Spleen (tissue), 7 donors: ENCODE results near the gene COL17A1.

Experiments used
- POLR2A ChIP-seq, 3 donors: fragments of 450-650 bp; IDR thresholded peaks; one replicate each; pipeline ENCODE4 v1.5.1; 2017; ENCODE audit warnings: antibody characterized with exemption in 3 of 3, mild to moderate bottlenecking in 1 of 3
- TF ChIP-seq, protein P1 (sequence below), 11 experiments: fragments of 200-600 bp in 7 of 11; fragments of 450-650 bp in 4 of 11; sonication (generic) in 4 of 11; IDR thresholded peaks in 8 of 11; conservative IDR thresholded peaks in 3 of 11; 1 replicate in 7 of 11; 2 replicates in 4 of 11; pipeline versions ENCODE4 v1.4.0 to v1.8.0; 2016 to 2021; ENCODE audit warnings: antibody characterized with exemption in 11 of 11, inconsistent platforms in 4 of 11, mild to moderate bottlenecking in 1 of 11
- donor health status: DM: no; HTN: no; CAD: no; lungs with moderate emphysema.
- donor health status: DM: no; HTN: no; CAD: no.
- donor health status: DM: no; HTN: no; CAD: no.

DNA sequence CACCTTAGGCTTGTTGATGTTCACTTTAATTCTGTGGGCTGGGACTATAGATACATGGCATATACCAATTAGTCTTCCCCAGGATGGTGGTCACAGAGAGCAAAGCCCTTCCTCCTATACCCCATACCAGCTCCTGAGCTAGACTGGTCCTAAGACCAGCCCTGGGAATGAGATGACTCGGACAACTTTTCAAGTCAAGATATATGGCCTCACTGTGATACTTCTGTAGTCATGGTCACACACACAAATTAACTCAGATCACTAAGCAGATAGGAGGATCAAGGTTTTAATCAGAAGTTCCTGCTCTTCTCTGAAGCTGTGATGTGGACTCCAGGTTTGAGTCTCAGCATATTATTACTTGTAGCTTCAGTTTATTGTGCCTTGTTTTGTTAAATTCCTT lies 65.7 kb downstream of the COL17A1 start:
- TF ChIP-seq, protein P1, sequence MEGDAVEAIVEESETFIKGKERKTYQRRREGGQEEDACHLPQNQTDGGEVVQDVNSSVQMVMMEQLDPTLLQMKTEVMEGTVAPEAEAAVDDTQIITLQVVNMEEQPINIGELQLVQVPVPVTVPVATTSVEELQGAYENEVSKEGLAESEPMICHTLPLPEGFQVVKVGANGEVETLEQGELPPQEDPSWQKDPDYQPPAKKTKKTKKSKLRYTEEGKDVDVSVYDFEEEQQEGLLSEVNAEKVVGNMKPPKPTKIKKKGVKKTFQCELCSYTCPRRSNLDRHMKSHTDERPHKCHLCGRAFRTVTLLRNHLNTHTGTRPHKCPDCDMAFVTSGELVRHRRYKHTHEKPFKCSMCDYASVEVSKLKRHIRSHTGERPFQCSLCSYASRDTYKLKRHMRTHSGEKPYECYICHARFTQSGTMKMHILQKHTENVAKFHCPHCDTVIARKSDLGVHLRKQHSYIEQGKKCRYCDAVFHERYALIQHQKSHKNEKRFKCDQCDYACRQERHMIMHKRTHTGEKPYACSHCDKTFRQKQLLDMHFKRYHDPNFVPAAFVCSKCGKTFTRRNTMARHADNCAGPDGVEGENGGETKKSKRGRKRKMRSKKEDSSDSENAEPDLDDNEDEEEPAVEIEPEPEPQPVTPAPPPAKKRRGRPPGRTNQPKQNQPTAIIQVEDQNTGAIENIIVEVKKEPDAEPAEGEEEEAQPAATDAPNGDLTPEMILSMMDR (IDR thresholded peaks at IDR 0.05 in 8 of 11, conservative IDR thresholded peaks at IDR 0.05 in 3 of 11), result no peak
- TF ChIP-seq POLR2A (IDR thresholded peaks at IDR 0.05), result no peak
